Amygdala (tissue), 56 donors: ENCODE results near the gene SPSB1.

Experiments
- DNase-seq, 56 donors: peaks; one replicate each; lab custom pipeline; 2025; lab: John Stamatoyannopoulos, UW

The SPSB1 gene

DNA sequence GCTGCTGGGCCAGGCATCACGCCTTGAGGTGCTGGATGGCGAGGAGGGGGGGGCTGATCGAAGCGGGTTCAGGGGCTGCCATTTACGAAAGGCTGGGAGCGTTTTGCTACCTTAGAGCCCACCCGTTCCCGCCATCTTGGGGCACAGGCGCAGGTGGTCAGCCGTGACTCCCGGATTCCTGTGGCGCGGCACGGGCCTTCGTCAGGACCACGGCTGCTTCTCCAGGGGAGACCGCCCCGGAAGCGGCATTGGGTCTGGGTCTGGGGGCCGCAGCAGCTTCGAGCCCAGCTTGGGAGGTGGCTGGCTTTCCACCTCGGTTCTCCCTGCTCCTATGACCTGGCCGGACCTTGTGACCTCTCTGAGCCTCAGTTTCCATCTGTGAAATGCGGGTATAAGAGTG, 23.8 kb downstream of the SPSB1 start:
- DNase-seq = no peak

GRCh38 chr1:9317072-9317471, 24.4 kb downstream of the SPSB1 start:
- DNase-seq = no peak

DNA sequence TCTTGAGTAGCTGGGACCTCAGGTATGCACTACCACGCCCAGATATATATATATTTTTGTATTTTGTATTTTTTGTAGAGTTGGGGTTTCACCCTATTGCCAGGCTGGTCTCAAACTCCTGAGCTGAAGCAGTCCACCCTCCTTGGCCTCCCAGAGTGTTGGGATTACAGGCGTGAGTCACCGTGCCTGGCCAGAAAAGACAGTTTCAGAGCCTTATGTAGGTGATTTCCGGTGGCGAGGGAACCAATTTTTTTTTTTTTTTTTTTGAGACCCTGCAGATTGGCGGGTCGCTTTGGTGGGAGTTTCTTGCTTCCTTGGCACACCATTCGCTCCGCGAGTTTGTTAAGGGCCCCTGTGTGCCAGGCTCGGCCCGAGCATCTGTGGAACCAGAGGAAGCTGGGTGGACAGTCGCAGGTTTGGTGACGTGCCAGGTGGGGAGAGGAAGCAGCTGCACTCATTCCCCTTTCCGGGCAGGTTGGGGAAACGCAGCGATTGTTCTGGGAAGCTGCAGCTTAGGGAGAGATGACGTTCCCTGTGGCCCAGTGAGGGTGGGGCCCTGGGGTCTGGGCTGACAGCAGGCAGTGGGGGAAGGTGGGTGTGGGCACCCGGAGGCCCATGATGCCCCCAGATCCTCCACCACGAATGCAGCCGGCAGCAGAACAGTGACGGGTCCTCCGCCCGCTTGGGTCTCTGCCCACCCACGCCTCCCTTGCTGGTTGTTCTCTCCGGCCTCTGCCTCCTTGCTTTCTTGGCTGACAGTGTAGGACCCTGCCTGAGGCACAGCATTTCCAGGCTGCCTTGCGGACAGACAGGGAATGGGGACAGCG, 25.1 kb downstream of the SPSB1 start:
- peak in 12 of 56 donors; percentile 10 to 55 (median 25) for DNase-seq

- no peak for DNase-seq
Measured at GRCh38 chr1:9319208-9319788, 26.6 kb downstream of the SPSB1 start.

DNA sequence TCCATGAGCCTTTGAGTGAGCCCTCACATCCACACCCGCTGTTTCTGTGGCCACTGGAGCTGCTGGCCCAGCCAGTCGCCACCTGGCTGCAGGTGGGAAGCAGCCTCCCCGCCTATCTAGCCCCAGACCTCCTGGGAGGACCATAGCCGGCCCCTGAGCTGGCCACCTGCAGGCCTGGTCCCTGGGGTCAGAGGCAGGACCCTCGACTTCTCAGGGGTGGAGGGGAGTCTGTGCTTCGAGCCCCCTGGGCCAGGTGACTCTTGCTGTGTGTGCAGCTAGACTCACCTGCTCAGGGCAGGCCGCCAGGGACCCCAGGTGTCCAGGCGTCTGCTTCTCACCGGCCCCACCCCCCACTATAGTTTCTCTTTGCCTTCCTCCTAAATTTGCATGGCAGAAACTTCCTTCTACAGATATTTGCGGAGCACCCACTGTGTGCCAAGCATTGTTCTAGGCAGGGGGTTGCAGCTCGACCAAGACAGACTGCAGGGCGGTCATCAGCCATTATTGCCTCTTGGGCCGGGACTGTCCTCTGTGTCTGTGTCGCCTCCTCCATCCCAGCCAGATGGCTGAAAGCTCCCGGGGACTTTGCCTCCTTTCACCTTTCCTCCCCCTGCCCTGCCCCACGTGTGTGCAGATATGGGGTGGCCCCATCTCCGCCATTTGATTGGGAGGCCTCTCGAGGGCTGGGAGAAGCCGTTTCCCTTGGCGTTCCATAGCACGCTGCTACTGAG, 27.3 kb downstream of the SPSB1 start:
- DNase-seq = no peak

- no peak for DNase-seq
Measured at GRCh38 chr1:9320520-9321479, 28.1 kb downstream of the SPSB1 start.

- peak in 1 of 56 donors; percentile 14 for DNase-seq
Measured at GRCh38 chr1:9321480-9321849, 28.8 kb downstream of the SPSB1 start.

- no peak for DNase-seq
Measured at GRCh38 chr1:9321986-9322660, 29.4 kb downstream of the SPSB1 start.

DNA sequence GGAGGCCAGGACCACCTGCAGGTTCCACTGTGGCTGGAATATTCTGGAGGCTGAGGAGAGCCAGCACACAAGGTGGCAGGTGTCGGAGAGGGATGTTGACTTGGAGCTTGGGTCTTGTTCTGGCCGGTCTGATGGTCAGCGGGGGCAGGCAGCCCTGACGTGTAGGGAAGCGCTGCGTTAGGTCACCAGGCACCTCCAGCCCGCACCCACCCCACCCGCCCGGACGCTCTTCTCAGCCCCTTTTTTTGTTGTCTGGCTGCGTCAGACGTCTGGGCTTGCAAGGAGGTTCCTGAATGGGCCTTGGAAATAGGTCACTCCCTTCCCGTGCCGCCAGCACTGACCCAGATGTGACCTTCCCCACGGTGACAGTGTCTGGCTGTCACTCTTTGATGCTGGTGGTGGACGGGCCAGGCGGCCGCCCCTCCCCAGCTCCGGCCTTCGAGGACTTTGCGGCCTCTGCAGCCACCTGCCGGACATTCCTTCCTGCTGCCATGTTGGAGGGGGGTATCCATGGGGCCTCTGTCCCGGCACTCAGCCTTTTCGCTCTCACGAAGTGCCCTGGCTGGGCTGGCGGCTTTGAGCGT, 30.1 kb downstream of the SPSB1 start:
- peak in 22 of 56 donors; percentile 7 to 66 (median 28) for DNase-seq

DNA sequence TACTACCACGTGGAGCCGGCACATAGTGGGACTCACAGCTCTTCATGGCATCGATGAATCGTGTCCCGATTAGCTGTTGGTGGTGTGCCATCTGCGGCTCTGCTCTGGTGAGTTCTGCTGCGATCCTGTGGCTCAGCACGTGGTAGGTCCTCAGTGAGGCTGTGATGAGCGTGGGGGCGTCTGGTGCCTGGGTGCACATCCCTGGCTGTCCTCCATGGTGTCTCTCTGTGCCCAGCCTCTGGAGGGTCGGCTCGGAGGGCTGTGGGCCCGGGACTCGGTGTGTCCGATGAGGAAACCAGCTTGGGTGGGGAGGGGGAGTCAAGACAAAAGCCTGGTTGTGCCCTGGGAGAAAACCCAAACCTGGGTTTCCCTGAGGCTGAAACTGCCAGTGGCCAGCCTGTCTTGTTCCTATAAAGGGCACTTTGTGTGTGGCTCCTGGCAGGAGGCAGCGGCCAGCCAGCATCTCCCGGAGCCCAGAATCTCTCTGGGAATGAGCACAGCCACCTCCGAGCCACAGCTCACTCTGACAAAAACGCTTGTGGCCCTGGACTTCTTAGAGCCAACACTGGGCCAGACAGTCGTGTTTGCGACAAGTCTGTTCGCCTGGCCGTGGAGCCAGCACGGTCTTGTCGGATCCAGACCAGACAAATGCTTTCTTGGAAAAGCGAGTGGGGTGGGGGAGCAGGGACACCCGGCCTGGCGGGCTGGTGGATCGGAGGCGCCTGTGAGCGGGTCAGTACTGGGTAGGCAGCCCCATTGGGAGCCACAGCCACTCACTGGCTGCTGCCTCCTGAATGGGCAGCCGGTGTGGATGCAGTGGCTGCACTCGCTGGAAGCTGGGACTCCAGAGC, 31.8 kb downstream of the SPSB1 start:
- peak in 53 of 56 donors; percentile 35 to 94 (median 69) for DNase-seq

DNA sequence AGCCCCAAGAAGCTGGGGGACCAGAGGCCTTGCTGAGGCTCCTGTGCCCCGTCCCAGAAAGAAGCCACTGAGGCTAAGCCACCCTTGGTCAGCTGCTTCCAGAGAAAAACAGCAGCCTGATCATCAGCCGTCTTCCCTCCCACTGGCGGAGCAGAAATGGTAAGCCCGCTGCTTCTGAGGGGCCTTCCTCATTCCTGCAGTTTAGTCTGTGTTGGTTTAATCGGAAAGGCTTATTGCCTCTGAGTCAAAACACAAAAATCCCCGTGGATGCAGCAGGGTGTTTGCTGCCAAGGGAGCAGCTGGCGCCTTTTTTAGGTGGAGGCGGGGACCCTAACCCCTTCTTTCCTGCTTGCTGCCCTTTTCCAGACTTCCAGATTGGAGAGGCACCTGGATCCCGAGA, 33.9 kb downstream of the SPSB1 start:
- DNase-seq = no peak

GRCh38 chr1:9328201-9328600, 35.5 kb downstream of the SPSB1 start:
- no peak for DNase-seq

DNA sequence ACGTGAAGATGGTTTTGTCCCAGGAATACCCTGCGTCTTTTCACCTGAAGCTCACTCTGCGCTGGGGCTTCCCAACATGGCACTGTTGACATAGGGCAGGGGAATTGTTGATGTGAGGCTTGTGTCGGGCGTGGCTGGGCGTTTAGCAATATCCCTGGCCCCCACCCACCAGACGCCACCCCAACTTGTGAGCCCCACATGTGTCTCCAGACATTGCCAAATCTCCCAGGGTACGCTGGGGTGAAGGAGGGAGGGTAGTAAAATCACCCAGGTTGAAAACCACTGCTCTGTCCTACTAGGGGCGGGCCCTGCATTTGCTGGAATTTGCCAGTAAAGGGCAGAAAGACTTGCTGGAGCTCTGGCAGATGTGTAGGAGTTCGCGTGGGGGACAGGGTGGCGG, 36.0 kb downstream of the SPSB1 start:
- no peak for DNase-seq

DNA sequence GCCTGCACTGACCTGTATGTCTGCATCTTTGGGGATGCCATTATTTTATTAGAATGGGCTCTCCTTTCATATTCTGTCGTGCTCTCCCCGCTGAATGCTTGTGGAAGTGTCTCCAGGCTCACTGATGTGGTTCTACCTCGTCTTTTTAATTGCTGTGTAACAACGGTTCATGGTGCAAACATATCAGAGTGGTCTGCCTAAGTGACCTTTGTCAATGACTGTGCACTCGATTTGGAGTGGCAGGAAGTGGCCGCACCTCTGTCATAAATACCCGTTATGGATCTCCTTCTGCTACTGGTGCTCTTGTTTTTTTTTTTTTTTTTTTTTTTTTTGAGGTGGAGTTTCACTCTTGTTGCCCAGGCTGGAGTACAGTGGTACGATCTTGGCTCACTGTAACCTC, 38.3 kb downstream of the SPSB1 start:
- DNase-seq = no peak

DNA sequence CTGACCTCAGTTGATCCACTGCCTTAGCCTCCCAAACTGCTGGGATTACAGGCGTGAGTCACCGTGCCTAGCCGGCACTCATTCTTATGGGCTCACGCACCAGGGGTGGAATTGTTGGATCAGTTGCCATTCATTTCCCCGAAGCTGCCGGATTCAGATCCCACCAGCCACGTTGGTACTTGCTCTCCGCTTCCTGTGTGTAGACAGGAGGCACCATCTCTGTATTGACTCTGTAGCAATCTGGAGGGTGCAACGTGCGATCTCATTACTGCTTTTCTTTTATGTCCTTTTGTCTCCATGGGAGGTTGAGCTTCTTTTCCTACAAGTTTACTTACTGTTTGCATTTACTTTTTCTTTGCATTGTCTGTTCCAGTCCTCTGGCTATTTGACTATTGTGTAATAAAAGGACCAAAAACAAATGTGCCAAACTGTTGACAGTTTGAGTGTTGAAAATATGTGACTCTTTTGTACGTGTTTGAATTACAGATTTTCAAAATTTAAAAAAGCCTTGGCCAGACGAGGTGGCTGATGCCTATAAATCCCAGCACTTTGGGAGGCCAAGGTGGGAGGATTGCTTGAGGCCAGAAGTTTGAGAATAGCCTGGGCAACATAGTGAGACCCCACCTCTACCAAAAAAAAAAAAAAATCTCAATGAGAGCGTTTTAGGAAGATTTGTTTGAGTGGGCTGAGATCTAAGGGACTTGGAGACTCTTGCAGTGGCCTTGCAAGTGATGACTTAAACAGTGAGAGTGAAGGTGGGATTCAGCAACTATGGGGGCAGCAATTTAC, 39.1 kb downstream of the SPSB1 start:
- no peak for DNase-seq

GRCh38 chr1:9332513-9333143, 39.9 kb downstream of the SPSB1 start:
- no peak for DNase-seq
